Stimulated activated naive CD4-positive, alpha-beta T cell (primary cell): ENCODE data around the gene BDP1.
"Not testable (repeated sequence)": the region's sequence is repeated elsewhere in the genome, so short reads cannot be mapped to it uniquely, and the experiment has no call there.

ENCODE experiments used
- DNase-seq, 6 experiments: peaks; one replicate each; lab custom pipeline; 2025; lab: John Stamatoyannopoulos, UW

Gene BDP1

GRCh38 chr5:71569748-71570509 is 114.5 kb downstream of the BDP1 start:
- DNase-seq: no peak

- not testable (repeated sequence) for DNase-seq
Measured at GRCh38 chr5:71571811-71572210, 116.4 kb downstream of the BDP1 start.

DNA sequence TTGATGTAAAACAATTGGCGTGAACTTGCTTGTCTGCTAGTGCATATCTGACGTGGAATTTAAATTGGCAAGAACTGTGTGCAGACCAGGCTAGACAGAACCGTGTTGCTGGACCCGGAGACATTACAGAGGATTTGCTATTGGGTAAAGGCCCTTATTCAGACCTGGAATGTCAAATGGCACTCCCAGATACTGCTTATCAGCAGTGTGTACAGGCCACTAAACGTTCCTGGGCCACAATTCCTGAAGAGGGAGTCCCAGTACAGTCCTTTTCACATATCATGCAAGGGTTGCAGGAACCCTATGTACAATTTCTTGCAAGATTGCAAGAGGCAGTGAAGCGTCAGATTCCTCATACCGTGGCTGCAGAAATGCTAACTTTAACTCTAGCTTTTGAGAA is 118.1 kb downstream of the BDP1 start:
- no peak for DNase-seq

- not testable (repeated sequence) for DNase-seq
Measured at GRCh38 chr5:71575588-71575987, 120.1 kb downstream of the BDP1 start.

DNA sequence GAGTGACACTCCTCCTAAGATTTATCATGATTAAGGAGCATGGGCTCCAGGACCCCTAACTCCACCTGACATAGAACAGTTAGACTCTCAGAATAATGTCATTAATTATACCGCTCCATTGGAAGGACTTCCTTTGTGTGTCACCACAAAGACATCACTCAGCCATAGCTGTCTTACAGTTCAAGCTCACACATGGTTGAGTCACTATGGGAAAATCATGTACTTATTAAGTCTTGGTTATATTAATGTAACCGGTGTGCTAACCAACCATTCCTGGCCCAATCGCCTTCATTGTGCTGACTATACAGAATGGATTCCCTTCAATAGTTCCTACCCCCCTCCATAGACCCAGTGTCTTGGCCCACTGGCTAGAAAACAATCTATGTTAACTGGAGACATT is 120.8 kb downstream of the BDP1 start:
- no peak for DNase-seq

DNA sequence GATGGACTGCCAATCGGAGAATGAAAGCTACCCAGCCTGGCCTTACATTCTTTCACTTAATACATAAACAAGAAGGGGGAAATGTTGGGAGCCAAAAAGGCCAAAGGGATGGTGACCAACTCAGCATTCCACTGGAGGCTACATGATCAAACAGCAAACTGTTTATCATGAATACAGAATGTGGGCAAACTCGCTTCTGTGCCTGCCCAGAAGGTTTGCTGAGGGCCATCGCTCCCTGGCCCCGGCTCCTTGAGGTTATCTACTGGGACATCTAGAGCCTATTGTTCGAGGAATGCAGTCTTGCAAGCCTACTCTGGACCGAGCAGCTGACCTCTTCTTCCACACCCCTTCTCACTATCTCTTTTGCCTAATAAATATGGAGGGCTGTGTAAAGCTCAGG is 122.4 kb downstream of the BDP1 start:
- DNase-seq: not testable (repeated sequence)

DNA sequence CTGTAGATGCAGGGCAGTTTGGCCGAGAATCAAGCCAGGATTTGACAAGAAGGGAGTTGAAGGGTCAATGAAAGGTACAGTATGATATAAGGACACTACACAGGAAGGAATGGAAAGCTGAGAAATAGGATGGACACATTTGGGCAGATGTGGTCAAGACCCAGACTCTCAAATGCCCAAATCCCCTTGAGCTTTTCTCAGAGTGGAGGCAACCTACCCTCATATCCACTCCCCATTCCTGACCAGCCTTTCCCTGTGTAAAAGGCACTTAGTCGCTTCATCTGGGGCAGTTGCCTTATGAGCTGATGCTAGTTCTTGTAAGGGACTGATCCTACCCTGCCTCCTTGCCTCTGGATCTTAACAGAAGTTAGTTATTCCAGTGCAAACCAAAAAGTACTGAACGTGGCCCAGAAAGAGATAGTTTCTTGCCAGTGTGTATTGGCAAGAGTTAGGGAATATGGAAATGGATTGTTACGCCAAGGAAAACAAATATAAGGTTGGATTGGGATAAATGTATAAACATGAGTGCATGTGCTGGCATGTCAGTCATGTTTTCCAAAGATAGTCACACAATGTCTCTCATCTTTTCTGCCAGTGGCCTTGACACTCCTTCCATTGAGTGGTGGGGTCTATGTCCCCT is 127.6 kb downstream of the BDP1 start:
- no peak for DNase-seq

DNA sequence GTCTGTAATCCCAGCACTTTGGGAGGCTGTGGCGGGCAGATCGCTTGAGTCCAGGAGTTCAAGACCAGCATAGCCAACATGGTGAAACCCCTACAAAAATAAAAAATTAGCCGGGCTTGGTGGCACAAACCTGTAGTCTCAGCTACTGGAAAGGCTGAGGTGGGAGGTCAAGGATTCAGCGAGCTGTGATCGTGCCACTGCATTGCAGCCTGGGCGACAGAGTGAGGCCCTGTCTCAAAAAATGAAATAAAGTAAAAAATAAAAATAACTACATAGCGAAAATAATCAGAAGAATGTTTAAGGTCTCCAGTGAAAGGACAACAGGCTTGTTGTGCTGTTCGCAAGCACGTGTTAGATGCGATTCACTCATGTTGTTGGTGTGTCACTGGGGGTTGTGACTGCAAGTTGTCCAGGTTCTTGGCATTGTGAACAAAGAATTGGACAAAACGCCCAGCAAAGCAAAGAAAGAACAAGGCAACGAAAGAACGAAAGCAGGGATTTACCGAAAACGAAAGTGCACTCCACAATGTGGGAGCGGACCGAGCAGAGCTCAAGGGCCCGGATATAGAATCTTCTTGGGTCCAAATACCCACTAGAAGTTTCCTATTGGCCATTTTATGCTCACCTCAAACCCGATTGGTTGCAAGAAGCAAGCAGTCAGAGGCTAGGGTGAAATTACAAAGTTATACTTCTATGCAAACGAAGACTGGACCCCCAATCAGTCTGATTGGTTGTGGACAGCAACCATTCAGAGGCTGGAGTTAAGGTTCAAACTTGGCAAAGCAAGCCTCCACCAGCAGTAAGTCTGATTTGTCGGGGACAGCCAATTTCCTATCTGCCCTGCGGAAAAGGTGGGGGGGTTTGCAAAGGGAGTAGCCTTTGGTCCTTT is 130.8 kb downstream of the BDP1 start:
- DNase-seq: peak in 2 of 6 experiments; percentile 25 to 26

- peak; percentile 91 to 96 (median 92) for DNase-seq
Measured at GRCh38 chr5:71586941-71587765, 131.7 kb downstream of the BDP1 start, which contains the start of gene MCCC2. Gene MCCC2 (plus strand): TSS chr5:71587340. CDS start chr5:71587426, 86 bp downstream.

DNA sequence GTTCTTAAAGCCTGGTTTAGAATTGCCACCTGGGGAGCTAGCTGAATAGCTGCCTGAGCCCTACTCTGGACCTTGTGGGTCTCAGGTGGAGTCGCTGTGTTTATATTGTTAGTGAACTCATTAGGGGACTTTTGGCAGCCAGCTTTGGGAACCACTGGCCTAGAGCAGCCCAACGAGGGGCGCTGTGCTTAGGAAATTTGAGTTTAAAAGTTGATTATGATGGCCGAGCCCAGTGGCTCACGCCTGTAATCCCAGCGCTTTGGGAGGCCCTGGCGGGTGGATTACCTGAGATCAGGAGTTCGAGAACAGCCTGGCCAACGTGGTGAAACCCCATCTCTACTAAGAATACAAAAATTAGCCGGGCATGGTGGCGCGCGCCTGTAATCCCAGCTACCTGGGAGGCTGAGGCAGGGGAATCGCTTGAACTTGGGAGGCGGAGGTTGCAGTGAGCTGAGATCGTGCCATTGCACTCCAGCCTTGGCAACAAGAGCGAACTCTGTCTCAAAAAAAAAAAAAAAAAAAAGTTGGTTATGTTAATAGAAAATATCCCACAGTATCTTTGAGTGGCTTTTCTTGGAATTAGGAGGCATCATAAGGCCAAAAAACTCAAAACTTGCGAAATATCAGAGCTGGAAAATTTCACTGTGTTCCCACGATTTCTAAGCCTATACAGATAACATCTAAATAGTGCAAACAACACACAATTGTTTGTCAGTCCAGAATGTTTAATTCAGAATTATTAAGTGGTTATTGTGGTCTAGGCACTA is 132.5 kb downstream of the BDP1 start:
- DNase-seq: peak in 1 of 6 experiments; percentile 10

GRCh38 chr5:71588533-71588885 is 133.1 kb downstream of the BDP1 start:
- no peak for DNase-seq

- DNase-seq: no peak
Measured at GRCh38 chr5:71589903-71590302, 134.5 kb downstream of the BDP1 start.

- DNase-seq: no peak
Measured at GRCh38 chr5:71591100-71591499, 135.6 kb downstream of the BDP1 start.

DNA sequence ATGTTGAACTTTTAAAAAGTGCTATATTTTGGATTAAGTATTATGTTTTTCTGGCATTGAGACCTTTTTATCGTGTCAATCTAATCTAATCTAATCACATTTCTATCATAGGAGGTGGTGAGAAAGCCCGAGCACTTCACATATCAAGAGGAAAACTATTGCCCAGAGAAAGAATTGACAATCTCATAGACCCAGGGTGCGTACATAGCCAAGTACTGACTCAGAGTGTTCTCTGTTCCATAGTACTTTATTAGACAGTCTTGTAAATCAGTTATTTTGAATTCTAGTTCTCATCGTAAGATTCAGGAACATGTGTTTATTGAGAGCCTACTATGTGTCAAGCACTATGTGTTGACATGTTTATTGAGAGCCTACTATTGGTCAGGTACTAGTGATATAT is 140.7 kb downstream of the BDP1 start:
- no peak for DNase-seq

- no peak for DNase-seq
Measured at GRCh38 chr5:71597001-71597400, 141.6 kb downstream of the BDP1 start.

DNA sequence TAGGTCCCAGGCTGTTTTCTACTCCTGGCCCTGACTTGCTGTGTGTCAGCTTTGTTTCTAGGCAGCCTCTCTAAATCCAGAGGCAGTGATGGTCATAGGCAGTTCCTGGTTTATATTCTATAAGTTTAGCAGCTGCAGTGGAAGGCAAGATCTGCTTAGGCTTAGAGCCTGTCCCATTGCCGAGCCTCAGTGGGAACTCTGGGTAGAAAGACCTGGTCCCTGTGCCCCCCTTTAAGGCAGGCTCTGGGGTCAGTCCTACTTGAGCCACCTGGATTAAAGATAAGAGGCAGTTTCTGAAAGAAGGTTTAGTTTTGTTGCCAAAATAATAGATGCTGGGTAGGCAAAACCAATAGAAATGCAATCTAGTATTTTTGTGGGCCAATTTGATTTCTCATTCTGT is 145.3 kb downstream of the BDP1 start:
- no peak for DNase-seq

- DNase-seq: peak; percentile 2 to 44 (median 16)
Measured at GRCh38 chr5:71601222-71602026, 146.0 kb downstream of the BDP1 start.

- not testable (repeated sequence) for DNase-seq
Measured at GRCh38 chr5:71609916-71610315, 154.5 kb downstream of the BDP1 start.

DNA sequence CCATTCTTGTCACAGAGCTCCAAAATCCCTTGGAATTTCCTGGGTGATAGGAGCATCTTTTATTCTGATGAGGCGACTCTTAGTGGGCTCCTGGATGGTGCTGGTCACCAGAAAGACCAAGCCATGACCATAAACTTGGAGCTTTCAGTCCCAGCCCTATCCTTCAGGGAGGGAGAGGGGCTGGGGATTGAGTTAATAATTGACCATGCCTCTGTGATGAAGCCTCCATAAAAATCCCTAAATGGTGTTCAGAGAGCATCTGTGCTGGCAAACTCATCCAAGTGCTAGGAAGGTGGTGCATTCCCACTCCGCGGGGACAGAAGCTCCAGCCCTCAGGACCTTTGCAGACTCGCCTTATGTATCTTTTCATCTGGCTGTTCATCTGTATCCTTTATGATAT is 160.4 kb downstream of the BDP1 start:
- DNase-seq: no peak
